Tibial artery (tissue), 4 donors: ENCODE results near the gene CRABP2.
A peak's percentile ranks its signal among the peaks of the same experiment; 100 is the strongest.

Experiments
- DNase-seq, 2 donors: peaks; one replicate each; pipeline ENCODE4 v3.0.0-alpha.2; 2019
- H3K27ac ChIP-seq, 2 donors: fragments of 200-600 bp; sonication (generic) in 1 of 2; 1 replicate in 1 of 2; 2 replicates in 1 of 2; pipeline ENCODE4 v1.5.1; 2018 to 2019; ENCODE audit warnings: mild to moderate bottlenecking in 1 of 2
- H3K27me3 ChIP-seq, 2 donors: fragments of 200-600 bp; sonication (generic) in 1 of 2; one replicate each; pipeline versions ENCODE4 v1.5.1 to v1.6.0; 2016 to 2019
- H3K36me3 ChIP-seq, 3 donors: fragments of 200-600 bp; sonication (generic) in 2 of 3; one replicate each; pipeline ENCODE4 v1.5.1; 2016 to 2019; ENCODE audit warnings: mild to moderate bottlenecking in 2 of 3
- H3K4me1 ChIP-seq, 4 donors: fragments of 200-600 bp; sonication (generic) in 2 of 4; 1 replicate in 3 of 4; 2 replicates in 1 of 4; pipeline ENCODE4 v1.5.1; 2016 to 2019
- H3K4me3 ChIP-seq, 2 donors: fragments of 200-600 bp; sonication (generic) in 1 of 2; 1 replicate in 1 of 2; 2 replicates in 1 of 2; pipeline ENCODE4 v1.5.1; 2018 to 2019; ENCODE audit warnings: mild to moderate bottlenecking in 2 of 2
- H3K9me3 ChIP-seq, 3 donors: fragments of 200-600 bp; sonication (generic) in 1 of 3; one replicate each; pipeline ENCODE4 v1.5.1; 2016 to 2019
- intact Hi-C: fragments of 100-400 bp; cut with DNase I; formaldehyde crosslinking; loops from one replicate; pipeline ENCODE4 v1.15.0; 2023; ENCODE audit warnings: low total_unique reads
- TF ChIP-seq, protein P1 (sequence below), 2 experiments: fragments of 200-600 bp in 1 of 2; fragments of 450-650 bp in 1 of 2; IDR thresholded peaks; one replicate each; pipeline ENCODE4 v1.5.1; 2017 to 2019; ENCODE audit warnings: antibody characterized with exemption in 2 of 2, mild to moderate bottlenecking in 1 of 2, moderate library complexity in 1 of 2

Gene CRABP2

DNA sequence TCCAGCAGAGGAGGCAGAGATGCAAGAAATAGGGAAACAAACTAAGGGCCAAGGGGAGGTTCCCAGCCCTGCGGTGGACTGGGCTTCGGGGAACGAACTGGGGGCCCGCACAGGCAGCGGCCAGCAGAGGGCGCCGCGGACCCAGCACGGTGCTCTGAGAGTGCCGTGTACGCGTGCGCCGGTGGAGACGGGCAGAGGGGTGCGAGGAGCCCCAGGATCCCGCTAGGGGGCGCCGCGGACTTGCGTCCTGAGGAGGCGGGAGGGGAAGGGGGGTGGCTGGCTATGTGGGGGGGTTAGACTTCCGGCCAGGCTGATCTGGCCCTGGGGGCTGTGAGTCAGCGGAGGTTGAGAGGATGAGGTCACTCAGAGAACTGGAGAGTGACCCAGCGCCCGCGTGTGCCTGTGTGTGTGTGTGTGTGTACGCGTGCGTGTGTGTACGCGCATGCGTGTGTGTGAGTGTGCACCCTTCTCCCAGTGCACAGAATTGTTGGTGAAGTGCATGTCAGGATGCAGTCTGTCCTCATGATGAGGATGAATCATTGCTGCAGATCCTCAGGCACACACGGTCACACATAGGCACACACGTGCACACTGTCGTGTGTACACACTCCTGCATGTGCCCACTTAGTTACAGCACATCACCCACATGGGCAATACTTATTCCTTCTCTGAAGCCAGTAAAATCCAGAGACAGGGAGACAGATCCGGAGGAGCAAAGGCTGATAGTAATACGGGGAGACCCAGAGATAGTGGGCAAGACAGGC is 45.2 kb downstream of the CRABP2 start:
- Histone ChIP-seq H3K4me1 (peaks cover 0 to 84% (median 73%) of the 10 kb centered on the region in 4 donors), H3K36me3 (no peaks in the 10 kb centered on the region), H3K27me3 (peaks cover 0 to 16% of the 10 kb centered on the region in 2 donors), H3K9me3 (no peaks in the 10 kb centered on the region), H3K27ac (peak overlapping the region; percentile 73 to 77), H3K4me3 (peak overlapping the region in 1 of 2 donors; percentile 14)
- intact Hi-C loops: loop anchor here (2.0 to 5.0 kb wide), 3 partner anchors 21 to 273 kb away; no protein-coding TSS in a partner anchor
- TF ChIP-seq, protein P1, sequence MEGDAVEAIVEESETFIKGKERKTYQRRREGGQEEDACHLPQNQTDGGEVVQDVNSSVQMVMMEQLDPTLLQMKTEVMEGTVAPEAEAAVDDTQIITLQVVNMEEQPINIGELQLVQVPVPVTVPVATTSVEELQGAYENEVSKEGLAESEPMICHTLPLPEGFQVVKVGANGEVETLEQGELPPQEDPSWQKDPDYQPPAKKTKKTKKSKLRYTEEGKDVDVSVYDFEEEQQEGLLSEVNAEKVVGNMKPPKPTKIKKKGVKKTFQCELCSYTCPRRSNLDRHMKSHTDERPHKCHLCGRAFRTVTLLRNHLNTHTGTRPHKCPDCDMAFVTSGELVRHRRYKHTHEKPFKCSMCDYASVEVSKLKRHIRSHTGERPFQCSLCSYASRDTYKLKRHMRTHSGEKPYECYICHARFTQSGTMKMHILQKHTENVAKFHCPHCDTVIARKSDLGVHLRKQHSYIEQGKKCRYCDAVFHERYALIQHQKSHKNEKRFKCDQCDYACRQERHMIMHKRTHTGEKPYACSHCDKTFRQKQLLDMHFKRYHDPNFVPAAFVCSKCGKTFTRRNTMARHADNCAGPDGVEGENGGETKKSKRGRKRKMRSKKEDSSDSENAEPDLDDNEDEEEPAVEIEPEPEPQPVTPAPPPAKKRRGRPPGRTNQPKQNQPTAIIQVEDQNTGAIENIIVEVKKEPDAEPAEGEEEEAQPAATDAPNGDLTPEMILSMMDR (IDR thresholded peaks at IDR 0.05): peak; percentile 99
- peak; percentile 94 to 99 for DNase-seq

DNA sequence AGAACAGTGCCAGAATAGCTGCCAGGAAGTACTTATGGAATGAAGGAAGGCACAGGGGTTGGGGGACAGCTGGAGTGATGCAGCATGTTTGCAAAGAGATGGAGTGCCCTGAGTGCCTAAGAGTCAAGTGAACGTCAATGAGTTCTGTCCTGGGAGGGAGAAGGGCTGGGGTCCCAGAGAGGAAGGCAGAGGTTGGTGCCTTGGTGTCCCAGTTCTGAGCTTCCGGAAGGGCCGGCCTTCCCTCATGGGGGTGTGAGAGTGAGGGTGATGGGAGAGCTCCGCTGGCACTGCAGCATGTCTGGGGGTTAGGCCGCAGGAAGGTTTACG is 45.8 kb downstream of the CRABP2 start:
- TF ChIP-seq, protein P1 (IDR thresholded peaks at IDR 0.05): no peak
- Histone ChIP-seq H3K9me3 (no peaks in the 10 kb centered on the region), H3K27ac (peak overlapping the region; percentile 73 to 77), H3K4me1 (peaks cover 0 to 78% (median 68%) of the 10 kb centered on the region in 4 donors), H3K36me3 (no peaks in the 10 kb centered on the region), H3K27me3 (peaks cover 0 to 16% of the 10 kb centered on the region in 2 donors), H3K4me3 (peak overlapping the region in 1 of 2 donors; percentile 14)
- intact Hi-C loops: loop anchor here (2.0 to 5.0 kb wide), 3 partner anchors 21 to 272 kb away; no protein-coding TSS in a partner anchor
- no peak for DNase-seq

DNA sequence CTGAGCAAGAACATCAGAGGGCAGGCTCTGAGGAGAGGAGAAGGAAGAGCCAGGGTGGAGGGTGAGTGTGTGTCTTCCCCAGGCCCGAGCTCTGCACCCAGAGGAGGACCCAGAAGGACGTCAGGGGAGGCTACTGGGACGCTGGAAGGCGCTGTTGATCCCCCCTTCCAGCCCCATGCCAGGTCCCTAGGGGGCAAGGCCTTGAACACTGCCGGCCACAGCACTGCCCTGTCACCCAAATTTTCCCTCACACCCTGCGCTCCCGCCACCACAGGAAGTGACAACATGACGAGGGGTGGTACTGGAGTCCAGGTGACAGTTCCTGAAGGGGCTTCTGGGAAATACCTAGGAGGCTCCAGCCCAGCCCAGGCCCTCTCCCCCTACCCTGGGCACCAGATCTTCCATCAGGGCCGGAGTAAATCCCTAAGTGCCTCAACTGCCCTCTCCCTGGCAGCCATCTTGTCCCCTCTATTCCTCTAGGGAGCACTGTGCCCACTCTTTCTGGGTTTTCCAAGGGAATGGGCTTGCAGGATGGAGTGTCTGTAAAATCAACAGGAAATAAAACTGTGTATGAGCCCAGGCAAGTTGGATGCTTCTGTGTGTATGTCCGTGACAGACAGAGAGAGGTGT is 46.3 kb downstream of the CRABP2 start:
- no peaks in the 10 kb centered on the region for H3K36me3 ChIP-seq
- no peak overlapping the region for H3K4me3 ChIP-seq
- H3K4me1 ChIP-seq: peaks cover 0 to 73% (median 62%) of the 10 kb centered on the region in 4 donors
- intact Hi-C loops: loop anchor here (2.0 to 5.0 kb wide), 3 partner anchors 22 to 272 kb away; no protein-coding TSS in a partner anchor
- DNase-seq: no peak
- no peaks in the 10 kb centered on the region for H3K9me3 ChIP-seq
- peaks cover 0 to 17% of the 10 kb centered on the region in 2 donors for H3K27me3 ChIP-seq
- TF ChIP-seq, protein P1 (IDR thresholded peaks at IDR 0.05): no peak
- peak overlapping the region; percentile 73 to 77 for H3K27ac ChIP-seq

DNA sequence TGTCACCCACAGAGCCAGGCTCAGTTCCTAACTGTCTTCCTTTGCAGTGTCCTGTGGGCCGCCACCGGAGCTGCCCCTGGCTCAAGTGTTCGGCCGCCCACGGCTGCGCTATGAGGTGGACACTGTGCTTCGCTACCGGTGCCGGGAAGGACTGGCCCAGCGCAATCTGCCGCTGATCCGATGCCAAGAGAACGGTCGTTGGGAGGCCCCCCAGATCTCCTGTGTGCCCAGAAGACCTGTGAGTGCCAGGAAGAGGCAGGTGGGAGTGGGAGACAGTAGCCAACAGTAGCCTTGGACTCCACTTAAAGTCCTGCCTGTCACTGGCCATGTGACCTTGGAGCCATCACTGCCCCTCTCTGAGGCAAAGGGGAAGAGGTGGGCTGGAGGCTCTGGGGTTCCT is 46.9 kb downstream of the CRABP2 start:
- DNase-seq: no peak
- Histone ChIP-seq H3K27ac (no peak overlapping the region), H3K36me3 (no peaks in the 10 kb centered on the region), H3K27me3 (peaks cover 0 to 23% of the 10 kb centered on the region in 2 donors), H3K4me3 (no peak overlapping the region), H3K9me3 (no peaks in the 10 kb centered on the region), H3K4me1 (peaks cover 0 to 68% (median 56%) of the 10 kb centered on the region in 4 donors)
- intact Hi-C loops: loop anchor here (2.0 to 5.0 kb wide), 3 partner anchors 22 to 271 kb away; no protein-coding TSS in a partner anchor
- TF ChIP-seq, protein P1 (IDR thresholded peaks at IDR 0.05): no peak

DNA sequence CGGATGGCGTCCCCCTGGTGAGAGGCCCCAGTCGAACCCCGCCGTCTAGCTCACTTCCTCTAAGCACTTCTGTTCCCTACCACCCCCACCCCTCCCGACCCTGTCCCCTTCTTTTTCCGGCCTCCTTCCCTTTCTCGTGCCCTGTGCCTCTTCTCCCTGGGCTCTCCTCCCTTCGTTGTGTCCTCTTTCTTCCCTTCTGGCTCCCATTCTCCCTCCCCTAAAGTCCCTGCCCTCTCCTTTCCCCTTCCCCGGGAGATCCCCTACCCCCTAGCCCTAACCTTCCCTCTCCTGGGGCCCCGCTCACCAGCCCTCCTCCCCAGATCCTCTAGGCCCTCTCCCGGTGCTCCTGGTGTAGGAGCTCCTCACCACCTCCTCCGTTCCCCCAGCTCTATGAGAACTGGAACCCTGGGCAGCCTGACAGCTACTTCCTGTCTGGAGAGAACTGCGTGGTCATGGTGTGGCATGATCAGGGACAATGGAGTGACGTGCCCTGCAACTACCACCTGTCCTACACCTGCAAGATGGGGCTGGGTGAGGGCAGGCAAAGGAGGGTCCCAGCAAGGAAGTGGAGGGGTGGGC is 47.6 kb downstream of the CRABP2 start:
- TF ChIP-seq, protein P1 (IDR thresholded peaks at IDR 0.05): no peak
- intact Hi-C loops: loop anchor here (2.0 to 5.0 kb wide), 4 partner anchors 23 to 271 kb away; no protein-coding TSS in a partner anchor
- peaks cover 0 to 29% of the 10 kb centered on the region in 2 donors for H3K27me3 ChIP-seq
- H3K4me3 ChIP-seq: peak overlapping the region; percentile 32 to 40
- DNase-seq: no peak
- no peaks in the 10 kb centered on the region for H3K36me3 ChIP-seq
- no peak overlapping the region for H3K27ac ChIP-seq
- no peaks in the 10 kb centered on the region for H3K9me3 ChIP-seq
- peaks cover 0 to 61% (median 50%) of the 10 kb centered on the region in 4 donors for H3K4me1 ChIP-seq
